GM18498 (cell line): Measurements from ENCODE around the gene SLC6A1.

Experiments used
- ATAC-seq: cut with Tn5 transposase; IDR thresholded peaks from one replicate; pipeline ENCODE4 v1.9.1; 2021; ENCODE audit warnings: mild to moderate bottlenecking, moderate library complexity; ENCODE audit not compliant: unreplicated experiment

The SLC6A1 gene

GRCh38 chr3:11088831-11089230, 96.3 kb downstream of the SLC6A1 start:
- no peak for ATAC-seq
